Measurements from ENCODE around the gene SRSF8.

SRSF8 gene

GRCh38 chr11:95084509-95084908, 17.8 kb downstream of the SRSF8 start:
- Histone ChIP-seq H3K36me3 (ENCODE audit: insufficient read depth, low read length) (no peaks in the 10 kb centered on the region), H2AFZ (ENCODE audit: low read length, unreplicated experiment) (no peak overlapping the region), H3K27me3 (ENCODE audit: insufficient read depth, low read length) (no peaks in the 10 kb centered on the region), H3K4me3 (ENCODE audit: low read depth, low read length) (no peak overlapping the region), H3K4me1 (ENCODE audit: control insufficient read depth, insufficient read depth, low read length, unreplicated experiment) (peaks cover 37% of the 10 kb centered on the region), H3K79me2 (ENCODE audit: control insufficient read depth, insufficient read depth, low read length, unreplicated experiment) (no peaks in the 10 kb centered on the region), H3K27ac (ENCODE audit: low read depth, low read length) (no peak overlapping the region)

- no peaks in the 10 kb centered on the region for H3K36me3 ChIP-seq (ENCODE audit: insufficient read depth, low read length)
- peaks cover 29% of the 10 kb centered on the region for H3K4me1 ChIP-seq (ENCODE audit: control insufficient read depth, insufficient read depth, low read length, unreplicated experiment)
- no peak overlapping the region for H2AFZ ChIP-seq (ENCODE audit: low read length, unreplicated experiment)
- no peaks in the 10 kb centered on the region for H3K27me3 ChIP-seq (ENCODE audit: insufficient read depth, low read length)
- H3K79me2 ChIP-seq (ENCODE audit: control insufficient read depth, insufficient read depth, low read length, unreplicated experiment), result no peaks in the 10 kb centered on the region
- no peak overlapping the region for H3K27ac ChIP-seq (ENCODE audit: low read depth, low read length)
- no peak overlapping the region for H3K4me3 ChIP-seq (ENCODE audit: low read depth, low read length)
Measured at GRCh38 chr11:95085117-95085816, 18.5 kb downstream of the SRSF8 start.

GRCh38 chr11:95086151-95086550, 19.4 kb downstream of the SRSF8 start:
- no peak overlapping the region for H2AFZ ChIP-seq (ENCODE audit: low read length, unreplicated experiment)
- peaks cover 28% of the 10 kb centered on the region for H3K4me1 ChIP-seq (ENCODE audit: control insufficient read depth, insufficient read depth, low read length, unreplicated experiment)
- no peaks in the 10 kb centered on the region for H3K36me3 ChIP-seq (ENCODE audit: insufficient read depth, low read length)
- H3K79me2 ChIP-seq (ENCODE audit: control insufficient read depth, insufficient read depth, low read length, unreplicated experiment), result peaks cover 8% of the 10 kb centered on the region
- no peaks in the 10 kb centered on the region for H3K27me3 ChIP-seq (ENCODE audit: insufficient read depth, low read length)
- H3K27ac ChIP-seq (ENCODE audit: low read depth, low read length), result no peak overlapping the region
- H3K4me3 ChIP-seq (ENCODE audit: low read depth, low read length), result no peak overlapping the region

- no peaks in the 10 kb centered on the region for H3K36me3 ChIP-seq (ENCODE audit: insufficient read depth, low read length)
- peaks cover 16% of the 10 kb centered on the region for H3K79me2 ChIP-seq (ENCODE audit: control insufficient read depth, insufficient read depth, low read length, unreplicated experiment)
- peaks cover 29% of the 10 kb centered on the region for H3K4me1 ChIP-seq (ENCODE audit: control insufficient read depth, insufficient read depth, low read length, unreplicated experiment)
- no peak overlapping the region for H3K27ac ChIP-seq (ENCODE audit: low read depth, low read length)
- no peaks in the 10 kb centered on the region for H3K27me3 ChIP-seq (ENCODE audit: insufficient read depth, low read length)
- no peak overlapping the region for H3K4me3 ChIP-seq (ENCODE audit: low read depth, low read length)
- no peak overlapping the region for H2AFZ ChIP-seq (ENCODE audit: low read length, unreplicated experiment)
Measured at GRCh38 chr11:95086836-95087570, 20.3 kb downstream of the SRSF8 start.

GRCh38 chr11:95088946-95089619, 22.4 kb downstream of the SRSF8 start:
- no peaks in the 10 kb centered on the region for H3K36me3 ChIP-seq (ENCODE audit: insufficient read depth, low read length)
- peak overlapping the region; percentile 93 for H3K4me3 ChIP-seq (ENCODE audit: low read depth, low read length)
- peaks cover 16% of the 10 kb centered on the region for H3K79me2 ChIP-seq (ENCODE audit: control insufficient read depth, insufficient read depth, low read length, unreplicated experiment)
- H3K4me1 ChIP-seq (ENCODE audit: control insufficient read depth, insufficient read depth, low read length, unreplicated experiment), result peaks cover 48% of the 10 kb centered on the region
- H2AFZ ChIP-seq (ENCODE audit: low read length, unreplicated experiment), result peak overlapping the region; percentile 72
- H3K27ac ChIP-seq (ENCODE audit: low read depth, low read length), result peak overlapping the region; percentile 42; the same call in 1 of the 2 replicates
- H3K27me3 ChIP-seq (ENCODE audit: insufficient read depth, low read length), result no peaks in the 10 kb centered on the region

GRCh38 chr11:95089620-95090542, 23.2 kb downstream of the SRSF8 start, which contains the start of gene ENDOD1:
TSS of gene ENDOD1 (plus strand) at chr11:95089846. CDS start at chr11:95089928, 82 bp downstream.
- peaks cover 24% of the 10 kb centered on the region for H3K79me2 ChIP-seq (ENCODE audit: control insufficient read depth, insufficient read depth, low read length, unreplicated experiment)
- peak within 1 kb of the TSS; percentile 87 for H2AFZ ChIP-seq (ENCODE audit: low read length, unreplicated experiment)
- H3K36me3 ChIP-seq (ENCODE audit: insufficient read depth, low read length), result no peaks in the 10 kb centered on the region
- H3K27ac ChIP-seq (ENCODE audit: low read depth, low read length), result peak within 1 kb of the TSS; percentile 54
- H3K4me1 ChIP-seq (ENCODE audit: control insufficient read depth, insufficient read depth, low read length, unreplicated experiment), result peaks cover 48% of the 10 kb centered on the region
- no peaks in the 10 kb centered on the region for H3K27me3 ChIP-seq (ENCODE audit: insufficient read depth, low read length)
- peak within 1 kb of the TSS; percentile 93 for H3K4me3 ChIP-seq (ENCODE audit: low read depth, low read length)

- H3K27me3 ChIP-seq (ENCODE audit: insufficient read depth, low read length), result no peaks in the 10 kb centered on the region
- H3K36me3 ChIP-seq (ENCODE audit: insufficient read depth, low read length), result no peaks in the 10 kb centered on the region
- H3K27ac ChIP-seq (ENCODE audit: low read depth, low read length), result 0 out of 2 replicates have a peak overlapping the region, but pooled peaks have one; percentile 1
- peaks cover 55% of the 10 kb centered on the region for H3K4me1 ChIP-seq (ENCODE audit: control insufficient read depth, insufficient read depth, low read length, unreplicated experiment)
- H3K79me2 ChIP-seq (ENCODE audit: control insufficient read depth, insufficient read depth, low read length, unreplicated experiment), result peaks cover 31% of the 10 kb centered on the region
- peak overlapping the region; percentile 93 for H3K4me3 ChIP-seq (ENCODE audit: low read depth, low read length)
- H2AFZ ChIP-seq (ENCODE audit: low read length, unreplicated experiment), result no peak overlapping the region
Measured at GRCh38 chr11:95091663-95092180, 25.0 kb downstream of the SRSF8 start.

- peaks cover 63% of the 10 kb centered on the region for H3K4me1 ChIP-seq (ENCODE audit: control insufficient read depth, insufficient read depth, low read length, unreplicated experiment)
- no peaks in the 10 kb centered on the region for H3K36me3 ChIP-seq (ENCODE audit: insufficient read depth, low read length)
- peaks cover 37% of the 10 kb centered on the region for H3K79me2 ChIP-seq (ENCODE audit: control insufficient read depth, insufficient read depth, low read length, unreplicated experiment)
- H3K4me3 ChIP-seq (ENCODE audit: low read depth, low read length), result peak overlapping the region; percentile 44
- H2AFZ ChIP-seq (ENCODE audit: low read length, unreplicated experiment), result no peak overlapping the region
- no peaks in the 10 kb centered on the region for H3K27me3 ChIP-seq (ENCODE audit: insufficient read depth, low read length)
- H3K27ac ChIP-seq (ENCODE audit: low read depth, low read length), result peak overlapping the region; percentile 73
Measured at GRCh38 chr11:95092549-95093324, 26.0 kb downstream of the SRSF8 start.

- no peaks in the 10 kb centered on the region for H3K27me3 ChIP-seq (ENCODE audit: insufficient read depth, low read length)
- peak overlapping the region; percentile 73 for H3K27ac ChIP-seq (ENCODE audit: low read depth, low read length)
- peaks cover 63% of the 10 kb centered on the region for H3K4me1 ChIP-seq (ENCODE audit: control insufficient read depth, insufficient read depth, low read length, unreplicated experiment)
- no peaks in the 10 kb centered on the region for H3K36me3 ChIP-seq (ENCODE audit: insufficient read depth, low read length)
- peaks cover 46% of the 10 kb centered on the region for H3K79me2 ChIP-seq (ENCODE audit: control insufficient read depth, insufficient read depth, low read length, unreplicated experiment)
- H3K4me3 ChIP-seq (ENCODE audit: low read depth, low read length), result peak overlapping the region; percentile 44
- no peak overlapping the region for H2AFZ ChIP-seq (ENCODE audit: low read length, unreplicated experiment)
Measured at GRCh38 chr11:95093548-95093947, 26.8 kb downstream of the SRSF8 start.

Data from ACC112 (cell line).